GM23338 (cell line): ENCODE results near the gene NPTXR.

Experiments used
- CREB1 ChIP-seq: fragments of 250-450 bp; sonication (Bioruptor Pico); IDR thresholded peaks from 2 replicates; pipeline ENCODE4 v1.5.0; 2020; ENCODE audit warnings: low read depth, mild to moderate bottlenecking, moderate library complexity
- EZH2 ChIP-seq: fragments of 200-600 bp; sonication (generic); IDR thresholded peaks from one replicate; pipeline ENCODE4 v1.8.0; 2017; ENCODE audit warnings: antibody characterized with exemption, mild to moderate bottlenecking, low read depth; ENCODE audit not compliant: unreplicated experiment
- EZH2phosphoT487 ChIP-seq: fragments of 200-600 bp; sonication (generic); IDR thresholded peaks from one replicate; pipeline ENCODE4 v1.8.1; 2018; ENCODE audit warnings: antibody characterized with exemption; ENCODE audit not compliant: unreplicated experiment
- POLR2AphosphoS5 ChIP-seq: IDR thresholded peaks from 2 replicates; pipeline ENCODE4 v1.6.1; 2016; ENCODE audit warnings: antibody characterized with exemption, low read depth
- STAT1 ChIP-seq: IDR thresholded peaks from one replicate; pipeline ENCODE4 v1.6.1; 2016; ENCODE audit warnings: antibody characterized with exemption; ENCODE audit not compliant: unreplicated experiment
- ZNF331 ChIP-seq: fragments of 250-450 bp; sonication (Bioruptor Pico); IDR thresholded peaks from 2 replicates; pipeline ENCODE4 v1.5.0; 2020; ENCODE audit warnings: low read depth, mild to moderate bottlenecking, moderate library complexity
- TF ChIP-seq, protein P1 (sequence below), 2 experiments: fragments of 200-600 bp in 1 of 2; sonication (generic) in 1 of 2; conservative IDR thresholded peaks; 2 replicates each; pipeline versions ENCODE4 v1.5.1 to v1.6.1; 2016 to 2017; ENCODE audit warnings: antibody characterized with exemption in 2 of 2, low read depth in 2 of 2, mild to moderate bottlenecking in 2 of 2, moderate library complexity in 1 of 2
- TF ChIP-seq, protein P2 (sequence below): IDR thresholded peaks from one replicate; pipeline ENCODE4 v1.6.1; 2018; ENCODE audit warnings: antibody characterized with exemption; ENCODE audit not compliant: unreplicated experiment
- TF ChIP-seq, protein P3 (sequence below): IDR thresholded peaks from 2 replicates; pipeline ENCODE4 v1.6.1; 2016; ENCODE audit warnings: antibody characterized with exemption

DNA sequence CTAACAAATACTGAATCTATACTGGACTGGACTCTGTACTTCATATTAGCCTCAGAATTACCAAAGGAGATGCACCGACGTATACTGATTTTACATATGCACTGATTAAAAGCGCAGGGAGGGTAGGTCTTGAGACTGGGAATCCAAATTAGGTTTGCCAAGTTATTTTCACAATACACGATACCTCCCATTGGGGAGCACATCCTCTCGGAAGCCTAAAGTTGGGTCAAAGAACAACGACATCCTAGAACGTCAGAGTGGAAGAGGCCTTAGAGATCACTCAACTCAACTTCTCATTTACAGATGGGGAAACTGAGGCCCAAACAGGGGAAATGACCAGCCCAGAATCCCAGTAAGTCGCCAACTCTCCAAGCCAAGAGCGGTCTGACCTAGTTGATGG, 50.5 kb downstream of the NPTXR start:
- TF ChIP-seq, protein P1, sequence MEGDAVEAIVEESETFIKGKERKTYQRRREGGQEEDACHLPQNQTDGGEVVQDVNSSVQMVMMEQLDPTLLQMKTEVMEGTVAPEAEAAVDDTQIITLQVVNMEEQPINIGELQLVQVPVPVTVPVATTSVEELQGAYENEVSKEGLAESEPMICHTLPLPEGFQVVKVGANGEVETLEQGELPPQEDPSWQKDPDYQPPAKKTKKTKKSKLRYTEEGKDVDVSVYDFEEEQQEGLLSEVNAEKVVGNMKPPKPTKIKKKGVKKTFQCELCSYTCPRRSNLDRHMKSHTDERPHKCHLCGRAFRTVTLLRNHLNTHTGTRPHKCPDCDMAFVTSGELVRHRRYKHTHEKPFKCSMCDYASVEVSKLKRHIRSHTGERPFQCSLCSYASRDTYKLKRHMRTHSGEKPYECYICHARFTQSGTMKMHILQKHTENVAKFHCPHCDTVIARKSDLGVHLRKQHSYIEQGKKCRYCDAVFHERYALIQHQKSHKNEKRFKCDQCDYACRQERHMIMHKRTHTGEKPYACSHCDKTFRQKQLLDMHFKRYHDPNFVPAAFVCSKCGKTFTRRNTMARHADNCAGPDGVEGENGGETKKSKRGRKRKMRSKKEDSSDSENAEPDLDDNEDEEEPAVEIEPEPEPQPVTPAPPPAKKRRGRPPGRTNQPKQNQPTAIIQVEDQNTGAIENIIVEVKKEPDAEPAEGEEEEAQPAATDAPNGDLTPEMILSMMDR (conservative IDR thresholded peaks at IDR 0.05; ENCODE audit: low read depth in 2 of 2) = no peak
- TF ChIP-seq POLR2AphosphoS5 = no peak
- TF ChIP-seq, protein P2, sequence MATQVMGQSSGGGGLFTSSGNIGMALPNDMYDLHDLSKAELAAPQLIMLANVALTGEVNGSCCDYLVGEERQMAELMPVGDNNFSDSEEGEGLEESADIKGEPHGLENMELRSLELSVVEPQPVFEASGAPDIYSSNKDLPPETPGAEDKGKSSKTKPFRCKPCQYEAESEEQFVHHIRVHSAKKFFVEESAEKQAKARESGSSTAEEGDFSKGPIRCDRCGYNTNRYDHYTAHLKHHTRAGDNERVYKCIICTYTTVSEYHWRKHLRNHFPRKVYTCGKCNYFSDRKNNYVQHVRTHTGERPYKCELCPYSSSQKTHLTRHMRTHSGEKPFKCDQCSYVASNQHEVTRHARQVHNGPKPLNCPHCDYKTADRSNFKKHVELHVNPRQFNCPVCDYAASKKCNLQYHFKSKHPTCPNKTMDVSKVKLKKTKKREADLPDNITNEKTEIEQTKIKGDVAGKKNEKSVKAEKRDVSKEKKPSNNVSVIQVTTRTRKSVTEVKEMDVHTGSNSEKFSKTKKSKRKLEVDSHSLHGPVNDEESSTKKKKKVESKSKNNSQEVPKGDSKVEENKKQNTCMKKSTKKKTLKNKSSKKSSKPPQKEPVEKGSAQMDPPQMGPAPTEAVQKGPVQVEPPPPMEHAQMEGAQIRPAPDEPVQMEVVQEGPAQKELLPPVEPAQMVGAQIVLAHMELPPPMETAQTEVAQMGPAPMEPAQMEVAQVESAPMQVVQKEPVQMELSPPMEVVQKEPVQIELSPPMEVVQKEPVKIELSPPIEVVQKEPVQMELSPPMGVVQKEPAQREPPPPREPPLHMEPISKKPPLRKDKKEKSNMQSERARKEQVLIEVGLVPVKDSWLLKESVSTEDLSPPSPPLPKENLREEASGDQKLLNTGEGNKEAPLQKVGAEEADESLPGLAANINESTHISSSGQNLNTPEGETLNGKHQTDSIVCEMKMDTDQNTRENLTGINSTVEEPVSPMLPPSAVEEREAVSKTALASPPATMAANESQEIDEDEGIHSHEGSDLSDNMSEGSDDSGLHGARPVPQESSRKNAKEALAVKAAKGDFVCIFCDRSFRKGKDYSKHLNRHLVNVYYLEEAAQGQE = no peak
- TF ChIP-seq EZH2phosphoT487 = no peak
- no peak for TF ChIP-seq EZH2
- no peak for TF ChIP-seq CREB1 (CRISPR knock-in tag)
- no peak for TF ChIP-seq STAT1
- TF ChIP-seq, protein P3, sequence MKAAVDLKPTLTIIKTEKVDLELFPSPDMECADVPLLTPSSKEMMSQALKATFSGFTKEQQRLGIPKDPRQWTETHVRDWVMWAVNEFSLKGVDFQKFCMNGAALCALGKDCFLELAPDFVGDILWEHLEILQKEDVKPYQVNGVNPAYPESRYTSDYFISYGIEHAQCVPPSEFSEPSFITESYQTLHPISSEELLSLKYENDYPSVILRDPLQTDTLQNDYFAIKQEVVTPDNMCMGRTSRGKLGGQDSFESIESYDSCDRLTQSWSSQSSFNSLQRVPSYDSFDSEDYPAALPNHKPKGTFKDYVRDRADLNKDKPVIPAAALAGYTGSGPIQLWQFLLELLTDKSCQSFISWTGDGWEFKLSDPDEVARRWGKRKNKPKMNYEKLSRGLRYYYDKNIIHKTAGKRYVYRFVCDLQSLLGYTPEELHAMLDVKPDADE = no peak
- TF ChIP-seq ZNF331 = no peak
